Endodermal cell (in vitro differentiated cells): ENCODE data around the gene GAA. TPM values are rescaled to one million over a fixed set of nuclear protein-coding genes. Genes with fewer than 3 reads are reported as not detected.

Experiments used
- DNase-seq: peaks from one replicate; pipeline ENCODE4 v3.0.0-alpha.2; 2017
- H3K27ac ChIP-seq: 2 replicates; pipeline ENCODE4 v1.5.1; 2013; ENCODE audit warnings: mild to moderate bottlenecking, low read depth, low read length, moderate library complexity
- H3K27me3 ChIP-seq: 2 replicates; pipeline ENCODE4 v1.6.1; 2013; ENCODE audit warnings: mild to moderate bottlenecking, low read length, moderate library complexity; ENCODE audit not compliant: insufficient read depth, control insufficient read depth, poor library complexity, severe bottlenecking
- H3K36me3 ChIP-seq: 2 replicates; pipeline ENCODE4 v1.7.0; 2013; ENCODE audit warnings: mild to moderate bottlenecking, low read length, moderate library complexity; ENCODE audit not compliant: control insufficient read depth, insufficient read depth
- H3K4me1 ChIP-seq: one replicate; pipeline ENCODE4 v1.7.0; 2013; ENCODE audit warnings: low read length; ENCODE audit not compliant: control insufficient read depth, insufficient read depth
- H3K4me3 ChIP-seq: 2 replicates; pipeline ENCODE4 v1.5.1; 2013; ENCODE audit warnings: mild to moderate bottlenecking, low read length, moderate library complexity
- H3K9ac ChIP-seq: 2 replicates; pipeline ENCODE4 v1.6.1; 2013; ENCODE audit warnings: mild to moderate bottlenecking, low read length, moderate library complexity; ENCODE audit not compliant: poor library complexity, severe bottlenecking; ENCODE audit errors: extremely low read depth
- H3K9me3 ChIP-seq: 2 replicates; pipeline ENCODE4 v1.6.1; 2013; ENCODE audit warnings: mild to moderate bottlenecking, low read length, moderate library complexity; ENCODE audit not compliant: control insufficient read depth
- H3K27ac Mint-ChIP-seq: 2 replicates; pipeline ENCODE4 v1.8.0; 2020; ENCODE audit warnings: mixed read lengths
- H3K27me3 Mint-ChIP-seq: 2 replicates; pipeline ENCODE4 v1.8.0; 2021; ENCODE audit warnings: mild to moderate bottlenecking, mixed read lengths; ENCODE audit not compliant: insufficient read depth
- H3K36me3 Mint-ChIP-seq: 2 replicates; pipeline ENCODE4 v1.8.0; 2020; ENCODE audit warnings: low read depth, mixed read lengths
- H3K4me1 Mint-ChIP-seq: 2 replicates; pipeline ENCODE4 v1.8.0; 2020; ENCODE audit warnings: mixed read lengths
- H3K4me3 Mint-ChIP-seq: 2 replicates; pipeline ENCODE4 v1.8.0; 2020; ENCODE audit warnings: mild to moderate bottlenecking, moderate library complexity, mixed read lengths
- H3K9me3 Mint-ChIP-seq: 2 replicates; pipeline ENCODE4 v1.8.0; 2020; ENCODE audit warnings: mild to moderate bottlenecking, mixed read lengths
- WGBS, 2 experiments: methylation state at CpG; one replicate each; pipeline versions ENCODE4 v1.1.5 to v1.1.7; 2013; ENCODE audit warnings: missing lambda C conversion rate in 2 of 2, mixed read lengths in 1 of 2; ENCODE audit not compliant: insufficient coverage in 1 of 2, insufficient read length in 1 of 2; 5-methylcytosine and 5-hydroxymethylcytosine counted together
- total RNA-seq, 2 donors: library from RNA; stranded (reverse); fragmentation: NEBNext Ultra II Directional in 1 of 2; extraction: Animal tissue kit (Norgen Biotek cat#: 25700) in 1 of 2; gene quantifications; 2 replicates in 1 of 2; 3 replicates in 1 of 2; pipeline ENCODE4 v1.2.1, GENCODE V29; 2021
- TF ChIP-seq, protein P1 (sequence below): fragments of 200-600 bp; sonication (generic); conservative IDR thresholded peaks from 2 replicates; pipeline ENCODE4 v1.5.0; 2021; ENCODE audit warnings: antibody characterized with exemption, mild to moderate bottlenecking

Gene GAA
- total RNA-seq, 2 donors from 2014 or later = 46.4 to 72.3 TPM

- Histone ChIP-seq H3K27me3 (no peaks in the 10 kb centered on the region), H3K4me1 (no peaks in the 10 kb centered on the region), H3K9ac (no peak overlapping the region), H3K4me3 (no peak overlapping the region), H3K9me3 (no peaks in the 10 kb centered on the region), H3K27ac (no peak overlapping the region), H3K36me3 (no peaks in the 10 kb centered on the region)
- Mint-ChIP-seq H3K27me3 (no peaks in the 10 kb centered on the region), H3K9me3 (no peaks in the 10 kb centered on the region), H3K4me1 (peaks cover 6% of the 10 kb centered on the region), H3K36me3 (peaks cover under 1% of the 10 kb centered on the region), H3K4me3 (no peak overlapping the region), H3K27ac (no peak overlapping the region)
- TF ChIP-seq, protein P1, sequence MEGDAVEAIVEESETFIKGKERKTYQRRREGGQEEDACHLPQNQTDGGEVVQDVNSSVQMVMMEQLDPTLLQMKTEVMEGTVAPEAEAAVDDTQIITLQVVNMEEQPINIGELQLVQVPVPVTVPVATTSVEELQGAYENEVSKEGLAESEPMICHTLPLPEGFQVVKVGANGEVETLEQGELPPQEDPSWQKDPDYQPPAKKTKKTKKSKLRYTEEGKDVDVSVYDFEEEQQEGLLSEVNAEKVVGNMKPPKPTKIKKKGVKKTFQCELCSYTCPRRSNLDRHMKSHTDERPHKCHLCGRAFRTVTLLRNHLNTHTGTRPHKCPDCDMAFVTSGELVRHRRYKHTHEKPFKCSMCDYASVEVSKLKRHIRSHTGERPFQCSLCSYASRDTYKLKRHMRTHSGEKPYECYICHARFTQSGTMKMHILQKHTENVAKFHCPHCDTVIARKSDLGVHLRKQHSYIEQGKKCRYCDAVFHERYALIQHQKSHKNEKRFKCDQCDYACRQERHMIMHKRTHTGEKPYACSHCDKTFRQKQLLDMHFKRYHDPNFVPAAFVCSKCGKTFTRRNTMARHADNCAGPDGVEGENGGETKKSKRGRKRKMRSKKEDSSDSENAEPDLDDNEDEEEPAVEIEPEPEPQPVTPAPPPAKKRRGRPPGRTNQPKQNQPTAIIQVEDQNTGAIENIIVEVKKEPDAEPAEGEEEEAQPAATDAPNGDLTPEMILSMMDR = no peak
- DNase-seq = no peak
- WGBS, 2 experiments = 89 to 92% methylated on average over 37 to 40 of the region's 40 CpGs
These were observed 6.9 kb downstream of the GAA start for GRCh38 chr17:80108036-80108971.

GRCh38 chr17:80109066-80109660, 7.8 kb downstream of the GAA start:
- Histone ChIP-seq H3K9ac (no peak overlapping the region), H3K4me3 (no peak overlapping the region), H3K36me3 (peaks cover 4% of the 10 kb centered on the region), H3K4me1 (no peaks in the 10 kb centered on the region), H3K27ac (no peak overlapping the region), H3K27me3 (no peaks in the 10 kb centered on the region), H3K9me3 (no peaks in the 10 kb centered on the region)
- Mint-ChIP-seq H3K27me3 (no peaks in the 10 kb centered on the region), H3K4me1 (peaks cover 12% of the 10 kb centered on the region), H3K9me3 (peaks cover 1% of the 10 kb centered on the region), H3K27ac (no peak overlapping the region), H3K36me3 (peaks cover 5% of the 10 kb centered on the region), H3K4me3 (no peak overlapping the region)
- no peak for DNase-seq
- WGBS, 2 experiments = 90 to 91% methylated on average over 6 to 13 of the region's 13 CpGs
- TF ChIP-seq, protein P1 = no peak

- H3K4me3 Mint-ChIP-seq = no peak overlapping the region
- Histone ChIP-seq H3K4me3 (no peak overlapping the region), H3K36me3 (peaks cover 6% of the 10 kb centered on the region), H3K9me3 (peaks cover 6% of the 10 kb centered on the region), H3K27me3 (no peaks in the 10 kb centered on the region), H3K27ac (no peak overlapping the region), H3K4me1 (no peaks in the 10 kb centered on the region), H3K9ac (no peak overlapping the region)
- no peaks in the 10 kb centered on the region for H3K27me3 Mint-ChIP-seq
- H3K4me1 Mint-ChIP-seq = peaks cover 9% of the 10 kb centered on the region
- H3K9me3 Mint-ChIP-seq = peaks cover 8% of the 10 kb centered on the region
- H3K36me3 Mint-ChIP-seq = peaks cover 11% of the 10 kb centered on the region
- TF ChIP-seq, protein P1 = no peak
- H3K27ac Mint-ChIP-seq = no peak overlapping the region
- DNase-seq = no peak
- 92 to 95% methylated on average over 27 to 30 of the region's 30 CpGs for WGBS, 2 experiments
These were observed 8.5 kb downstream of the GAA start for GRCh38 chr17:80109713-80110446.
